SU-DHL-6 (cell line): ENCODE data around the gene SH3BP2.

Source experiments
- EZH2phosphoT487 ChIP-seq: fragments of 200-600 bp; sonication (generic), shearing (Covaris generic); conservative IDR thresholded peaks from 2 replicates; pipeline ENCODE4 v1.6.1; 2018; ENCODE audit warnings: mild to moderate bottlenecking, antibody characterized with exemption, low read length, moderate library complexity, mixed read lengths
- TF ChIP-seq, protein P1 (sequence below): fragments of 200-600 bp; sonication (generic); IDR thresholded peaks from one replicate; pipeline ENCODE4 v1.5.1; 2017; ENCODE audit warnings: antibody characterized with exemption, mild to moderate bottlenecking, low read length, moderate library complexity; ENCODE audit not compliant: insufficient read depth, poor library complexity, severe bottlenecking

DNA sequence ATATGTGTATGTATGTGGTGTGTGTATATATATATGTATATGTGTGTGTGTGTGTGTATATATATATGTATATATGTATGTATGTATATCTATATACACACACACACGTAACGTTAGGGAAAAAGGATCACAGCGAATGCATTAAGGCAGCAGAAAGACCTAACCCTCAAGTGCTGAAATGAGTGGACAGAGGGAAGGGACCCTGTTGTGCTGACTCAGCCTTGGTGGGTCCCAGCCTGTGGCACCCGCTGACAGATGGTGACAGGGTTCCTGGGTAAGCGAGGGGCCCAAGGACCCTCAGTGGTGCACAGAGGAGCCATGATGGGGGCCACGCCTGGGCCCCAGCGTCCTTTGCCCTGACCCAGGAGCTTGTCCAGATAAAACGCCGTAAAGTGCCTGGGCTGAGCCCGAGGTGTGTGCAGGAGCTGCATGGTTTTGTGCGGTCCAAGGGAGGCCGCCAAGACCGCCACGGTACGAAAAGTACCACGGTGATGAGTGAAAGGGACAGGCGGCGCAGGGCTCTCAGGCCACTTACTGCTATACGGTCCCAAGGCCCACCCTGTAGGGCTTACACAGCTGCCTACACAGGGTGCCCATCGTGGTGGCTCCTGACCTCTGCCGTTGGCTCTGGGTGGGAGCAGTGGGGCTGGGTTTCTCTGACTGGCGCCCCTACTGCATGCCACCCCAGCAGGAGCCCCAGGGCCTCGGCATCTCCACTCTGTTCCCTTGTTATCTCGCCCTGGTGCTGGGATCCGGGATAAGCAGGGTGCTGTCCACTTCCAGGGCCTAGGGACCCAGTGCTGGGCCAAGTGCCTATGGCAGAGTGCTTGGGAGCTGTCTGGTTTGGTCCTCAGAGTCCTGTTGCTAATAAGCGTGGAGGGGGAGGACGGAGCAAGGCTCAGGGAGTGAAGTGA, 10.0 kb downstream of the SH3BP2 start:
- TF ChIP-seq, protein P1, sequence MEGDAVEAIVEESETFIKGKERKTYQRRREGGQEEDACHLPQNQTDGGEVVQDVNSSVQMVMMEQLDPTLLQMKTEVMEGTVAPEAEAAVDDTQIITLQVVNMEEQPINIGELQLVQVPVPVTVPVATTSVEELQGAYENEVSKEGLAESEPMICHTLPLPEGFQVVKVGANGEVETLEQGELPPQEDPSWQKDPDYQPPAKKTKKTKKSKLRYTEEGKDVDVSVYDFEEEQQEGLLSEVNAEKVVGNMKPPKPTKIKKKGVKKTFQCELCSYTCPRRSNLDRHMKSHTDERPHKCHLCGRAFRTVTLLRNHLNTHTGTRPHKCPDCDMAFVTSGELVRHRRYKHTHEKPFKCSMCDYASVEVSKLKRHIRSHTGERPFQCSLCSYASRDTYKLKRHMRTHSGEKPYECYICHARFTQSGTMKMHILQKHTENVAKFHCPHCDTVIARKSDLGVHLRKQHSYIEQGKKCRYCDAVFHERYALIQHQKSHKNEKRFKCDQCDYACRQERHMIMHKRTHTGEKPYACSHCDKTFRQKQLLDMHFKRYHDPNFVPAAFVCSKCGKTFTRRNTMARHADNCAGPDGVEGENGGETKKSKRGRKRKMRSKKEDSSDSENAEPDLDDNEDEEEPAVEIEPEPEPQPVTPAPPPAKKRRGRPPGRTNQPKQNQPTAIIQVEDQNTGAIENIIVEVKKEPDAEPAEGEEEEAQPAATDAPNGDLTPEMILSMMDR: no peak
- no peak for TF ChIP-seq EZH2phosphoT487
